GM20000 (cell line): Measurements from ENCODE around the gene GMPR.

Experiments used
- DNase-seq: peaks from one replicate; pipeline ENCODE4 v3.0.0; 2012; ENCODE audit warnings: low spot score
- CTCF ChIP-seq: IDR thresholded peaks from 2 replicates; pipeline ENCODE4 v1.5.1; 2012; ENCODE audit warnings: mild to moderate bottlenecking, control low read depth; ENCODE audit errors: extremely low read depth, missing control alignments

The GMPR gene

GRCh38 chr6:16273256-16273655 lies 34.9 kb downstream of the GMPR start:
- DNase-seq = no peak

GRCh38 chr6:16274483-16274882 lies 36.1 kb downstream of the GMPR start:
- DNase-seq = no peak
- no peak for TF ChIP-seq CTCF

More at GRCh38 chr6:16273256-16273655, 34.9 kb downstream of the GMPR start:
- no peak for TF ChIP-seq CTCF

GRCh38 chr6:16274885-16275589 lies 36.6 kb downstream of the GMPR start:
- TF ChIP-seq CTCF = no peak
- no peak for DNase-seq

GRCh38 chr6:16277101-16277981 lies 39.0 kb downstream of the GMPR start:
- TF ChIP-seq CTCF = peak; percentile 17
- DNase-seq = no peak

GRCh38 chr6:16278048-16278724 lies 39.8 kb downstream of the GMPR start:
- no peak for DNase-seq
- TF ChIP-seq CTCF = no peak

- no peak for DNase-seq
- no peak for TF ChIP-seq CTCF
Measured at GRCh38 chr6:16278750-16279149, 40.4 kb downstream of the GMPR start.

- no peak for DNase-seq
- TF ChIP-seq CTCF = no peak
Measured at GRCh38 chr6:16279243-16279642, 40.9 kb downstream of the GMPR start.
